Activated CD8-positive, alpha-beta memory T cell treated with anti-CD3 and anti-CD28 coated beads for 36 hours (primary cell): ENCODE data around the gene CSRNP2. TPM values are rescaled to one million over a fixed set of nuclear protein-coding genes. Genes with fewer than 3 reads are reported as not detected.

Experiments used
- CTCF ChIA-PET: fragments of 350-600 bp; sonication (Branson Sonifier 250); formaldehyde crosslinking; loops from one replicate; lab custom pipeline; 2021; ENCODE audit warnings: antibody characterized with exemption; lab: Charles Lee
- POLR2A ChIA-PET: fragments of 350-600 bp; sonication (Branson Sonifier 250); formaldehyde crosslinking; loops from one replicate; lab custom pipeline; 2021; ENCODE audit warnings: antibody characterized with exemption; lab: Charles Lee
- total RNA-seq, 2 experiments: library from RNA; stranded (reverse); gene quantifications; one replicate each; pipeline ENCODE4 v1.2.3, GENCODE V29; 2021

CSRNP2 gene
- total RNA-seq, 2 experiments from 2014 or later = 16.8 to 17.3 TPM

- ChIA-PET CTCF (interaction anchor here (1.0 to 1.4 kb wide), 3 partner anchors 20 to 294 kb away, joined by 3 to 5 read pairs (median 3); partner anchors contain the start of gene SLC11A2), POLR2A (interaction anchor here (0.8 to 0.9 kb wide), 2 partner anchors 21 to 29 kb away, joined by 3 read pairs; no protein-coding TSS in a partner anchor)
Measured at GRCh38 chr12:51047655-51048540, 35.5 kb downstream of the CSRNP2 start, which contains the start of gene LETMD1. Gene LETMD1 (plus strand): TSS chr12:51048327. CDS start chr12:51048357, 30 bp downstream.

- POLR2A ChIA-PET = no interaction called here
Measured at GRCh38 chr12:51036279-51036678, 47.1 kb downstream of the CSRNP2 start.

GRCh38 chr12:51033457-51034089 is 49.8 kb downstream of the CSRNP2 start:
- ChIA-PET CTCF (interaction anchor here (1.2 kb wide), 1 partner anchor 12 kb away, joined by 3 read pairs; no protein-coding TSS in a partner anchor), POLR2A (interaction anchor here (0.5 kb wide), 1 partner anchor 227 kb away, joined by 7 read pairs; no protein-coding TSS in a partner anchor)

More at GRCh38 chr12:51036279-51036678, 47.1 kb downstream of the CSRNP2 start:
- CTCF ChIA-PET = interaction anchor here (1.3 kb wide), 1 partner anchor 11 kb away, joined by 6 read pairs; the partner anchor contains the start of gene SLC11A2

- ChIA-PET POLR2A (interaction anchor here (0.5 to 0.7 kb wide), 4 partner anchors 13 to 992 kb away, joined by 3 to 7 read pairs (median 4); no protein-coding TSS in a partner anchor), CTCF (interaction anchor here (1.2 kb wide), 1 partner anchor 13 kb away, joined by 3 read pairs; no protein-coding TSS in a partner anchor)
Measured at GRCh38 chr12:51033048-51033447, 50.3 kb downstream of the CSRNP2 start.

- CTCF ChIA-PET = interaction anchor here (1.1 kb wide), 1 partner anchor 177 kb away, joined by 3 read pairs; no protein-coding TSS in a partner anchor
- POLR2A ChIA-PET = no interaction called here
Measured at GRCh38 chr12:51028813-51029150, 54.6 kb downstream of the CSRNP2 start.

- ChIA-PET POLR2A (interaction anchor here (0.7 kb wide), 1 partner anchor 33 kb away, joined by 3 read pairs; no protein-coding TSS in a partner anchor), CTCF (interaction anchor here (0.6 to 2.2 kb wide), 8 partner anchors 9 to 263 kb away, joined by 3 to 8 read pairs (median 4); no protein-coding TSS in a partner anchor)
Measured at GRCh38 chr12:51028126-51028812, 55.1 kb downstream of the CSRNP2 start.

GRCh38 chr12:51027342-51027835 is 56.0 kb downstream of the CSRNP2 start:
- ChIA-PET CTCF (interaction anchor here (0.6 to 2.2 kb wide), 9 partner anchors 8 to 262 kb away, joined by 3 to 8 read pairs (median 3); no protein-coding TSS in a partner anchor), POLR2A (interaction anchor here (0.7 to 2.4 kb wide), 2 partner anchors 50 to 263 kb away, joined by 5 to 15 read pairs; partner anchors contain the start of gene ATF1)

GRCh38 chr12:51025836-51026638 is 57.4 kb downstream of the CSRNP2 start, which contains the start of gene SLC11A2:
Gene SLC11A2 (minus strand): TSS chr12:51026384. CDS start chr12:51010728, 15,656 bp downstream.
- CTCF ChIA-PET = interaction anchor here (0.7 to 3.0 kb wide), 12 partner anchors 10 to 315 kb away, joined by 3 to 6 read pairs (median 4); no protein-coding TSS in a partner anchor
- POLR2A ChIA-PET = interaction anchor here (0.5 to 2.4 kb wide), 13 partner anchors 15 to 364 kb away, joined by 3 to 15 read pairs (median 4); partner anchors contain the start of genes ATF1, CSRNP2 and POU6F1

- ChIA-PET CTCF (interaction anchor here (0.9 to 3.0 kb wide), 5 partner anchors 11 to 260 kb away, joined by 3 to 6 read pairs (median 6); no protein-coding TSS in a partner anchor), POLR2A (interaction anchor here (0.7 to 2.4 kb wide), 6 partner anchors 12 to 261 kb away, joined by 3 to 15 read pairs (median 8); partner anchors contain the start of genes ATF1 and CSRNP2)
Measured at GRCh38 chr12:51025338-51025835, 58.0 kb downstream of the CSRNP2 start.

GRCh38 chr12:51023625-51024382 is 59.6 kb downstream of the CSRNP2 start:
- POLR2A ChIA-PET = interaction anchor here (0.6 to 1.5 kb wide), 3 partner anchors 13 to 260 kb away, joined by 3 to 6 read pairs (median 5); partner anchors contain the start of gene ATF1
- CTCF ChIA-PET = interaction anchor here (3.0 kb wide), 1 partner anchor 12 kb away, joined by 6 read pairs; no protein-coding TSS in a partner anchor

- CTCF ChIA-PET = interaction anchor here (1.5 kb wide), 1 partner anchor 9 kb away, joined by 6 read pairs; no protein-coding TSS in a partner anchor
- POLR2A ChIA-PET = interaction anchor here (0.6 to 0.9 kb wide), 2 partner anchors 9 to 43 kb away, joined by 3 to 4 read pairs; no protein-coding TSS in a partner anchor
Measured at GRCh38 chr12:51021694-51022093, 61.7 kb downstream of the CSRNP2 start.

- CTCF ChIA-PET = no interaction called here
- POLR2A ChIA-PET = no interaction called here
Measured at GRCh38 chr12:51020448-51021182, 62.8 kb downstream of the CSRNP2 start.

GRCh38 chr12:51019927-51020326 is 63.5 kb downstream of the CSRNP2 start:
- CTCF ChIA-PET = no interaction called here
- POLR2A ChIA-PET = no interaction called here

- POLR2A ChIA-PET = no interaction called here
- CTCF ChIA-PET = interaction anchor here (1.2 kb wide), 1 partner anchor 9 kb away, joined by 5 read pairs; no protein-coding TSS in a partner anchor
Measured at GRCh38 chr12:51018956-51019355, 64.4 kb downstream of the CSRNP2 start.

GRCh38 chr12:51017452-51017851 is 65.9 kb downstream of the CSRNP2 start:
- POLR2A ChIA-PET = no interaction called here
- CTCF ChIA-PET = no interaction called here
